AG04450 (cell line): ENCODE measurements around the gene SSTR4. TPM values are rescaled to one million over a fixed set of nuclear protein-coding genes. Genes with fewer than 3 reads are reported as not detected.

ENCODE experiments used
- CTCF ChIA-PET: fragments of 300-600, 350-600 bp; formaldehyde crosslinking; extraction: SDS; loops from one replicate; lab custom pipeline; 2022; ENCODE audit warnings: antibody characterized with exemption, inconsistent platforms; lab: Charles Lee
- POLR2A ChIA-PET: fragments of 350-600 bp; formaldehyde crosslinking; extraction: SDS; loops from one replicate; lab custom pipeline; 2021; ENCODE audit warnings: antibody characterized with exemption, inconsistent platforms; lab: Yijun Ruan, JAX
- DNase-seq: peaks from one replicate; pipeline ENCODE4 v3.0.0-alpha.2; 2011; ENCODE audit warnings: low read depth, low spot score
- H3K27ac ChIP-seq: one replicate; pipeline ENCODE4 v1.5.1; 2012; ENCODE audit warnings: low read depth, low read length, control low read depth
- H3K27me3 ChIP-seq: one replicate; pipeline ENCODE4 v1.6.0; 2012; ENCODE audit warnings: low read length; ENCODE audit not compliant: control insufficient read depth, insufficient read depth
- H3K4me3 ChIP-seq: 2 replicates; pipeline ENCODE4 v1.5.1; 2011; ENCODE audit warnings: mild to moderate bottlenecking, low read depth, low read length, control low read depth
- H3K9me3 ChIP-seq: 2 replicates; pipeline ENCODE4 v1.5.1; 2012; ENCODE audit warnings: low read length; ENCODE audit not compliant: control insufficient read depth, insufficient read depth
- polyA plus RNA-seq: library from polyadenylated mRNA; depleted of rRNA; stranded (reverse); fragments of >200 nt; gene quantifications from 2 replicates; pipeline ENCODE4 v1.2.3, GENCODE V29; 2011
- TF ChIP-seq, protein P1 (sequence below): IDR thresholded peaks from 2 replicates; pipeline ENCODE4 v1.5.1; 2011; ENCODE audit warnings: low read depth, low read length, control low read depth, inconsistent platforms

The SSTR4 gene
- polyA plus RNA-seq, 1 experiment = not detected

DNA sequence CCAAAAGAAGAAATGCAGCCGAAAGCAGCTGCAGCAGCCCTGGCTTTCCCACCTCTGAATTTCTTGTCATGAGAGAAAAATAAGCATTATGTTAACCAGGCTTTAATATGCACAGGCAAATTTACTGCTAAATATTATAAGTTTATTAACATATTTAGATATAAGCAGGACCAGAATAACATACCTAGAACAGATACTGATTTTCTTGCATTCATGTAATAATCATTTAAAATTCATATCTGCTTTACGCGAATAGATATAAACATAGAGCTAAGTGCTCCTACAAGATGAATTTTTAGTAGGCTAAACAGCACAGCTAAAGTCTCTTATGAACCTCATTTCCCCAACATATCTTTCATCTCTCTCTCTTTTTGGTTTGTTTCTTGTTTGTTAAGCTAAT lies 36.3 kb downstream of the SSTR4 start:
- no peaks in the 10 kb centered on the region for H3K9me3 ChIP-seq
- no peak for DNase-seq
- H3K4me3 ChIP-seq = no peak overlapping the region
- H3K27ac ChIP-seq = no peak overlapping the region
- ChIA-PET POLR2A (no interaction called here), CTCF (no interaction called here)
- TF ChIP-seq, protein P1, sequence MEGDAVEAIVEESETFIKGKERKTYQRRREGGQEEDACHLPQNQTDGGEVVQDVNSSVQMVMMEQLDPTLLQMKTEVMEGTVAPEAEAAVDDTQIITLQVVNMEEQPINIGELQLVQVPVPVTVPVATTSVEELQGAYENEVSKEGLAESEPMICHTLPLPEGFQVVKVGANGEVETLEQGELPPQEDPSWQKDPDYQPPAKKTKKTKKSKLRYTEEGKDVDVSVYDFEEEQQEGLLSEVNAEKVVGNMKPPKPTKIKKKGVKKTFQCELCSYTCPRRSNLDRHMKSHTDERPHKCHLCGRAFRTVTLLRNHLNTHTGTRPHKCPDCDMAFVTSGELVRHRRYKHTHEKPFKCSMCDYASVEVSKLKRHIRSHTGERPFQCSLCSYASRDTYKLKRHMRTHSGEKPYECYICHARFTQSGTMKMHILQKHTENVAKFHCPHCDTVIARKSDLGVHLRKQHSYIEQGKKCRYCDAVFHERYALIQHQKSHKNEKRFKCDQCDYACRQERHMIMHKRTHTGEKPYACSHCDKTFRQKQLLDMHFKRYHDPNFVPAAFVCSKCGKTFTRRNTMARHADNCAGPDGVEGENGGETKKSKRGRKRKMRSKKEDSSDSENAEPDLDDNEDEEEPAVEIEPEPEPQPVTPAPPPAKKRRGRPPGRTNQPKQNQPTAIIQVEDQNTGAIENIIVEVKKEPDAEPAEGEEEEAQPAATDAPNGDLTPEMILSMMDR = no peak
- H3K27me3 ChIP-seq = peaks cover 7% of the 10 kb centered on the region

DNA sequence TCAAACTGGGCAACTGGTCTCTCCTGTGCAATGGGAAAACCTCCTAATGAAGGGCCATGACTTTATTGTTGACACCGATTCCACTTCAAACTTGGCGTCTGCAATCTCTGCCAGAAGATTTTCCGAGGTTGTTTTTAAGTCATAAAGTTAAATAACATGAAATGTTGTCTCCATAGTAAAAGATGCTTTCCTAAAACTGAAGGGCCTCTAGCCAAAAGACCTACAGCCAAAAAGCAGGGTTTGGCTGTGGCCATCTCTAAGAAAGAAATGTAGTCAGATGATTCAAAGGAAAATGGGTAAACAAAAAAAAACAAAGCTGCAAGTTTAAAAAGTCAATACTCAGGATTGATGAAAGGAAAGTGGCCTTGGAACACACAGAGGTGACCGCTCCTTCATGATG lies 36.9 kb downstream of the SSTR4 start:
- peaks cover 7% of the 10 kb centered on the region for H3K27me3 ChIP-seq
- CTCF ChIA-PET = interaction anchor here (0.6 kb wide), 1 partner anchor 223 kb away, joined by 3 read pairs; no protein-coding TSS in a partner anchor
- no peaks in the 10 kb centered on the region for H3K9me3 ChIP-seq

DNA sequence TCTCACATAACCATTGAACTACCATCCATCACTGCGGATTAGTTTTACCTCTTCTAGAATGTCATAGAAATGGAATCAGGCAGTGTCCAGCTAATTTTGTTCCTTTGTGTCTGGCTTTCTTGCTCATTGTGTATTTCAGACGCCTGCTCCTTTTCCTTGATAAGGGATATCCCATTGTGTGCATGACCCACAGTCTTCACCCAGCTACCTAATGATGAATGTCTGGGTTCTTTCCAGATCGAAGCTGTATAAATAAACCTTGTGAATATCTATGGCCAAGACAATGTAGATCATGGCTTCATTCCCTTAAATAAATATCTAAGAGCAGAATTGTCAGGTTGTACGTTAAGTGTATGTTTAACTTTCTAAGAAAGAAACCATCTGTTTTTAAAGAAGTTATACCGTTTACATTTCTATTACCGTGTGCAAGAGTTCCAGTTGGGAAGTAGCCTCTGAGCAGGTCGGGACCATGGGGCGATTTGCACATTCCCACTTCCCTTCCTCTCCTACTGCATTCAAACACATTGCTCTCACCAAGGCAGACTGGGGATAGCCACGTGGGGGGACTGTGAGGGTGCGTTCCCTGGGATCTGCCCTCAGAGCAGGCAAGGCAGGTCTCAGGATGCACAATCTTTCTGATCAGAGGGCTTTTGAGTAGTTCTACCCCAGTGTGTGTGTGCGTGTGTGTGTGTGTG lies 37.9 kb downstream of the SSTR4 start:
- no peak for DNase-seq
- TF ChIP-seq, protein P1 = no peak
- no peak overlapping the region for H3K27ac ChIP-seq
- CTCF ChIA-PET = no interaction called here
- H3K4me3 ChIP-seq = no peak overlapping the region
- no peaks in the 10 kb centered on the region for H3K9me3 ChIP-seq
- peaks cover 7% of the 10 kb centered on the region for H3K27me3 ChIP-seq
- POLR2A ChIA-PET = no interaction called here

More for the DNA sequence above, 36.9 kb downstream of the SSTR4 start:
- POLR2A ChIA-PET = no interaction called here
- TF ChIP-seq, protein P1 = no peak
- Histone ChIP-seq H3K27ac (no peak overlapping the region), H3K4me3 (no peak overlapping the region)
- DNase-seq = no peak

DNA sequence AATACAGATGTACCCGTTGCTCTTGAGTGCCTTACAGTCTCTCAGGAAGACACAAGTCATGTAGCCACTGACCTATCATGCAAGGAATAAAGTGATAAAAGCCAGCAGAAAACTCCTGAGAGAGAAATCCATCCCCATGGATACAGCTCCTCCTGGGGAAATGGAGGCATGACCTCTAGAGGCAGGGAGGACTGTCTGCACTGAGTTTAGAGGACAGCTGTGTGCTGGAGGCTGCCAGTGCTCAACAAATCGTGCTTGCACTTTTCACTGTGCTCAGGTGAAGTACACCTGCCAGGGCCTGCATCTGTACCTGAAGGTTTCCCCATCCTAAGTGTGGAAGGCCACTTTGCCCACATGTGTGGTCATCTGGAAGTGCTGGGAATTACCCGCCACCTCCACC lies 38.9 kb downstream of the SSTR4 start:
- H3K27ac ChIP-seq = no peak overlapping the region
- TF ChIP-seq, protein P1 = no peak
- ChIA-PET CTCF (no interaction called here), POLR2A (no interaction called here)
- H3K27me3 ChIP-seq = peaks cover 10% of the 10 kb centered on the region
- H3K4me3 ChIP-seq = no peak overlapping the region
- H3K9me3 ChIP-seq = no peaks in the 10 kb centered on the region
- DNase-seq = no peak

DNA sequence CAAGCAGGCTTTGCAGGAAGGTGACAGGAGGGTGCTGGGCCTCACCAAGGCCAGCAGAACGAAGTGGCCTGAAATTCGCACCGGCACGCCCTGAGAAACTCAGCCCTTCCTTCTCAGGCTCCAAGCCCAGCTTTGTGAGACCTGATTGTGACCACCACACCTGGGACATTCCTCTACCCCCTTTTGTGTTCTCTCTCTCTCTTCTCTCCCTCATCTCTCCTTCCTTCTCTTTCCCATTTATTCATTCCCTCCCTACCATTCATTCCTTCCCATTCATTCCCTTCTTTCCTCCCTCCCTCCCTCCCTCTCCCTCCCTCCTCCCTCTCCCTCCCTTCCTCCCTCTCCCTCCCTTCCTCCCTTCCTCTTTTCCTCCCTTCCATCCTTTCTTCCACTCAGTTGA lies 42.2 kb downstream of the SSTR4 start:
- ChIA-PET POLR2A (no interaction called here), CTCF (interaction anchor here (0.5 kb wide), 1 partner anchor 54 kb away, joined by 3 read pairs; no protein-coding TSS in a partner anchor)
- TF ChIP-seq, protein P1 = no peak
- Histone ChIP-seq H3K27me3 (peaks cover 21% of the 10 kb centered on the region), H3K4me3 (no peak overlapping the region), H3K27ac (no peak overlapping the region), H3K9me3 (no peaks in the 10 kb centered on the region)
- no peak for DNase-seq
